GM19099 (cell line): Measurements from ENCODE around the gene DNAI7.

Experiments used
- POLR2A ChIP-seq: IDR thresholded peaks from 3 replicates; pipeline ENCODE4 v1.6.1; 2011; ENCODE audit warnings: low read depth; ENCODE audit not compliant: insufficient read length; ENCODE audit errors: extremely low read depth

Gene DNAI7, protein sequence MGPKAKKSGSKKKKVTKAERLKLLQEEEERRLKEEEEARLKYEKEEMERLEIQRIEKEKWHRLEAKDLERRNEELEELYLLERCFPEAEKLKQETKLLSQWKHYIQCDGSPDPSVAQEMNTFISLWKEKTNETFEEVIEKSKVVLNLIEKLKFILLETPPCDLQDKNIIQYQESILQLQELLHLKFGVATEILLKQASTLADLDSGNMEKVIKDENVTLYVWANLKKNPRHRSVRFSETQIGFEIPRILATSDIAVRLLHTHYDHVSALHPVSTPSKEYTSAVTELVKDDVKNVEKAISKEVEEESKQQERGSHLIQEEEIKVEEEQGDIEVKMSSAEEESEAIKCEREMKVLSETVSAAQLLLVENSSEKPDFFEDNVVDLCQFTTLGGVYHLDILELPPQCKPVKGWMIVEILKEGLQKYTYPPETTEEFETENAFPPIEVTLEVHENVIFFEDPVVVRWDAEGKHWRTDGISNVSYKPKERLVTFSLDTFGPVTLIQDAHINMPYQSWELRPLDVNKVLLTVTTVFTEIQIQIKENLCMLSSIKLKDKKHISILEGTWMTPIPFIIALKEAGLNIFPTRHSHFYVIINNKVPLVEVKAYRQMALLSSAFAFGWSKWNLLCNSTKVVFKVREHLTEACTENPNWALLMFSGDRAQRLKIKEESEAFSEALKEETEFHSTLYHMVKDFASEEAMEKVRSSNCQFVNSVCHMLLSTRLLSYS

DNA sequence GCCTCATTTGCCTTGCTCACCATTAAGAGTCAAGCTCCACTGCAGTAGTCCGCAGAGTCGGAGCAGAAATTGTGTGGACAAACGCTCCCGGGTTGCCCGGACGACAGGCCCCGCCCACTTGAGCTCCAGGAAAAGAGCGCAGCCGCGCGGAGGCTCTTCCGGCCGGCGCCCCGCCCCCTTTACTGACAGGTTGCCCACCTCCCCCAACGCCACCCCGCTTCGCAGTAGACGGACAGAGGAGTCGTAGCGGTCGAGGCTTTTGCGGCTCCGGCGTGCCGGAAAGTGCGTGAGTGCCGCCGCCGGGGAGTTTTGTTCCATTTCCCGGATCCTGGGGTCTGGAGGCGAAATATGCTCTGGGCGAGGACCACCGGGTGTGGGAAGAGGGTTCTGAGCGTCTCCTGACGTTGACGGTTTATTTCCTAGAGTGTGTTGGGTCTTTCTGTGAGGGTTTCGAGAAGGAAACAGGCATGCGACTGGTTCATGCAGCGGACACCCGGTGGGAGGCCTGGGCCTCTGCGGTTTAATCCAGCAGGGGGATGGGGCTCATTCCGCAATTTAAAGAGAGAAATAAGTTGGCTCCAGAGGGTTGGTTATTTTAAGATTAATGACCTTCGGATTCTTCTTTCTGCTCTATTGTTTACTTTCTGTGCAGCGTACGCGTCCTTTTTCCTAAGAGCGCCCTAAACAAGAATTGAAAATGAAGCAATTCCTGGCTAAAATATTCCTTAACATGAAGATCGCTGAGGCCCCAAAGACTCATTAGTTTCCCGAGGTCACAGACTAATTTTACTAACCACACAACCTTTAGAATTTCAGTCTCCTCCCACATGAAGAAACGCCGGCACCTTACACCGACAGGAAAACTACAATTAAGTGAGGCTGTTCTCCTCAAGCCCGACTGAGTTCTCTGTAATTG is at the start of gene DNAI7, which contains the start of gene ETFRF1:
Gene DNAI7, minus strand, starts transcription at position 105 of the 916 bp plus-strand sequence. Its CDS starts 82 bp downstream, at position 23.
Gene ETFRF1, plus strand, starts transcription at position 182 of the 916 bp plus-strand sequence. CDS start 8,720 bp downstream, outside the sequence.
- TF ChIP-seq POLR2A = peak; percentile 80

DNA sequence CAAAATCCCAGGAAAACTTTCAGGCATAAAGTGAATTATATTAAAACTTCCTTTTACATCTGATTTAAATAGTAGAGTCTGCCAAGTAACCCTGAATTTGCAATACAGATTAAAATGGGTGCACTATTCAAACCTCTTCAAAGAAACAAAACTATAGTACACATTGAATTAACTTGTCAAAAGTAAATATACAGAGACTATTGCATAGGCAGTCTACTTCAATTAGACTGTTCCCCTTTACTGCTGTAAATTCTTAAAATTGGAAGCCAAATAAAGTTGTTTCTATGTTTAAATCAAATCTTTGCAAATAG is 48.7 kb upstream of the DNAI7 start:
- no peak for TF ChIP-seq POLR2A

DNA sequence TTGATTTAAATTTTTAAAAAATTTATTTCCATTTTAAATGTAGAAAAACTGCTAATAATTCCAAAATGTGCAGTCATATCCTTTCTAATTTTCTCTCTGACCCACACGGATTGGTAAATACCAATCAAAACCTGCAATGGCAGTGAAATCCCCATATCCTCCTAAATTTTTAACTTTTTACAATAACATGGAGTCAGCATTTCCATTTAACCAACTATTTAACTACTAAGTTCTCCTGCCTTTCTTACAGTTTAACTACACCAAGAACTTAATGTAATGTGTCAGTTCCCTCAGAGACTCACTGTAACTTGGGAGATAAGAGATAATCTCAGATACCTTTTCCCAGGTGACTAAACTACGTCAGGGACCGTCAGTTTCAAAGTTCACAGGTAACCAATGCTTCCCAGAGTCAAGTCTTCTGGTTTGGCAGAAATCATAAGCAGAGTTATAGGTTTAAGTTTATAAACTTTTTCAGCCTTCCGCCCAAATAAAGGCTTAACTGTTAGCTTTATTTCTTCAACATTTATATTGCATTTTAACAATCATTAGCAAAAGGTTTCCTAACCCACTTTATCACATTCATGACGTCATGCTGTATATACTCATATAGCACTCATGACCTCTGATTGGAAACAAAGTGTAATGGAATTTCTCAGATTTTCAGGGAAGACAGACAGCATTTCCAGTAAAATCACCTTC is 48.2 kb upstream of the DNAI7 start:
- no peak for TF ChIP-seq POLR2A

DNA sequence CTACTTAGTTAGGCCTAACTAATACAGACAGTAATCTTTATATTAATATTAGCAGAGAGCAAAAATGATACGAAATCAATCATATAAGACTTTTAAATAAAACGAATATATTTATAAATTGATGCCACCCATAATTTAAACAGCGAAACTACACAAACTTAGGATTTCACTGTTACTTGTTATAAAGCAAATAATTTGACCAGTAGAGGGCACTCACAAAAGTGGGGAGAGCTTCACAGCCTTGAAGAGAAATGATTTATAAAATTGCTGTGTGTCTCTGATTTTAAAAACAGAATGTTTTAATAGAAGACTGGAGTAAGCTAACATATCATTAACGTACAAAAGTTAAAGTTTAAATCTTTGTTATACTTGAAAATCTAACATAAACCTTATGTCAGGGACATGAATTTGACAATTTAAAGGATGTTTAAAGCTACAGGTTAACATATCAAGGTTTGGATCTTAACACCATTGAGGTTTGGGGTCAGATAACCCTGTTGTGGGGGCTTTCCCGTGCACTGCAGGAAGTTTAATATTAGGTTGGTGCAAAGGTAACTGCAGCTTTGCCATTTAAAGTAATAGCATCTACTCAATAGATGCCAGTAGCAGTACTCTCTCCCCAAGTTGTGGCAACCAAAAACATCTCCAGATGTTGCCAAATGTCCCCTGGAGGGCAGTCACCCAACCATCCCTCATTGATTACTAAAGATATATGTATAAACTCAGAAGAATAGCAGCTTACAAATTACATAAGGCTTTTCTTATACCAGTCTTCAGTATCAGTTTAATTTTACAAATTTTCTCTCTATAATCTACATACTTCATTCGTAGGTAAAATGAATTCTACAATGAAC is 46.4 kb upstream of the DNAI7 start:
- TF ChIP-seq POLR2A = no peak

DNA sequence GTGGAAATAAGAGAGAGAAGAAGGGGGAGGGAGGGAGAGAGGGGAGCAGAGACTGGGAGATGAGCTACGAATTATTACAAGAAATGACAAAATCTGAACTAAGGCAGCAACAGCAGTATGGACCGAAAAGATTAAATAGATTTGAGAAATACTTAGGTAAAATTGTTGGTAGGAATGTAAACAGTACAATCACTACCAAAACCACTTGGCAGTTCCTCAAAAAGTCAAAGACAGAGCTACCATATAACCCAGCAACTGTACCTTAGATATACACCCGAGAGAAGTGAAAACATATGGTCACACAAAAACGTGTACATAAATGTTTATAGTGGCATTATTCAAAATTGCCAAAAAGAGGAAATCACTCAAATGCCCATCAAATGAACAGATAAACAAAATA is 41.7 kb upstream of the DNAI7 start:
- no peak for TF ChIP-seq POLR2A

DNA sequence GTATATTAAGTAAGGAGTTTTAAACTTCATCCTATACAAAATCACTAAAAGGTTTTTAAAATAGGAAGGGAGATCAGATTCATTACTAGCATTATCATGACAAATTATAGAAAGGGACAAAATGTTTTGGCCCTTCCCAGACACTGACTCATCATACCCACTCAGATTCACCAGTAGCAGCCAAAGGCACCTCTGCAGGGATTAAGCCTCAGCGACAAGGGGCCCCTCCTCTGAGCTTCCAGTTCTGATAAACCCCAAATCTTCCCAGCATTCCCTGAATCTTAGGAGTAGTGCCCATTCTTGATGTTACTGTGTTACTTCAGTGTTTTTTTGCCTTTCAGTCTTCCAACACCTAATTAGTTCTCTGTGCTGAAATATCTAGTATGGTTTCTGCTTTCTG is 41.2 kb upstream of the DNAI7 start:
- TF ChIP-seq POLR2A = no peak

DNA sequence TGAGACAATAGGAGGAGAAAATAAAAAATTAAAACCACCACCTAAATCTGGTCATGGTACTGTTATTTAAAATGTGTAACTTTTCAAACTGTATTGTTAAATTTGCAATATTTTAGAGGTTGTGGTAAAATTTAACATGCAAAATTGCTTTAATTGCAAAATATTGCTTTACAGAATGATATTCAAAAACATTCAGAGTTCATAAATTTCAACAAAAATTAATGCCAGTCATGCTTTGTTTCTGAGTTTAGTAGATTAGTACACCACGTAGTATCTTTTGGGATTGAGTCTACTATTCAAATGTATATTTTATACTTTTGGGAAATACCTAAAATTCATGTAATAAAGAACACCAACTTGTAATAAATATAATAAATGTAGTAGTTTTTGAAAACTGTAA is 18.4 kb upstream of the DNAI7 start:
- TF ChIP-seq POLR2A = no peak

DNA sequence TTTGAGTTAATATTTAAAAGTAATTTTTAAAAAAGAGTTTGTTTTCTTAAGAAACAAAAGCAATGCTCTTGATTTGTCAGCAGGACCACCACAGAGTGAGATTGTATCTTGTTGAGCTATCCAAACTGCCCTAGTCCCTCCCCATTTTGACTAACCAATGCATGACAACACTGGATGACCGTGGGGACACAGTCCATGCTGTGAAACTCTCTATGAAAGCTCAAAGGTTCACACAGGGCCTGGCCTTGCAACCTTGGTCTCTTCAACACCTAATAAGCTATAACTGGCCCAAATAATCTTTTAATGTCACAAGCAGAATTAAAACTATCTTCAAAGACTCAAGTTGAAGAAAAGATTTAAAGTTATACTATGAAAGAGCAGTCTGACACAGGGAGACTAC is 13.6 kb upstream of the DNAI7 start:
- no peak for TF ChIP-seq POLR2A

DNA sequence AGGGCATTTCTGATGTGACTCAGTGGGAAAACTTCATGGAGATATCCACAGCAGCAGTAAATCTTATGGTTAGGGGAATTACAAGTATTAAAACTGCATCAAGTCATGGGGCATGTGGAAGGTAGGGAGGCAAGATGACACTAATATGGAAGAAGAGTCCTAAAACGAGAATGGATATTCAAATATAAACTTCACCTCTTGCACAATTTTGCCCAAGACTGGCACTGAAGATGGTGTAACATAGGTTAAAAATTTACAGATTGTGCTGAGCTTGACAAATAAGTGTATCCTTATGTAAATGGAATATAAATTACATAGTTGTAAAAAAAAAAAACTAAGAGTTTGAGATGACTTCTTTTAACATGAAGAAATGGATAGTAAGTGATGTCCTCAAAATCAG is 12.9 kb upstream of the DNAI7 start:
- TF ChIP-seq POLR2A = no peak

DNA sequence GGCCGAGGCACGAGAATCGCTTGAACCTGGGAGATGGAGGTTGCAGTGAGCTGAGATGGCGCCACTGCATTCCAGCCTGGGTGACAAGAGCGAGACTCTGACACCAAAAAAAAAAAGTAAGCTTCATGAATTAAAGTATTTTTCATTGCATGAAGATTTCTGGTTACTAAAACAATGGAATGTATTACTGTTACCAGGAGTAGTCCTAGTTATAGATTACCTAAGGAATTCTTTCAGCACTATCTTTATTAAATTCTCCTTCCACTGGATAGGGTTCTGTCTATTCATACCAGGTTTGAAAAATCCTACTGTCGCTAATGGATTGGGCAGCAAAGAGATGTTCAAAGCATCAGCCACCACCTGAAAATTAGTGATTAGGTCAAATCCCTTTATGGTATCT is 12.5 kb upstream of the DNAI7 start:
- no peak for TF ChIP-seq POLR2A

DNA sequence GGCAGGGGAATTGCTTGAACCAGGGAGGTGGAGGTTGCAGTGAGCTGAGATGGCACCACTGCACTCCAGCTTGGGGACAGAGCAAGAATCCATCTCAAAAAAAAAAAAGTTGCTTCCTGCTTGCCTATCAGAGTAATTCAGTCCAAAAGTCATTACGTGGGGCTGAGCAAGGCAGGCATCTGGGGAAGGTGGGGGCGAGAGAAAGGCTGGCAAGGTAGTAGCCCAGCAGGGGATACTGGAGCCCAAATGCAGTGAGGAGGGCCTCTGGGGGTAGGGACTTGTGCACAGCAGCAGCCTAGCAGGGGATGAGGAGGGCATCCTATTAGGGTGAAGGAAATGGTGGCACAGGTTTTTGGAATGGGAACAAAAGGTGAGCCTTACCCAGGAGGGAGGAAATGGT is 7.2 kb upstream of the DNAI7 start:
- no peak for TF ChIP-seq POLR2A

DNA sequence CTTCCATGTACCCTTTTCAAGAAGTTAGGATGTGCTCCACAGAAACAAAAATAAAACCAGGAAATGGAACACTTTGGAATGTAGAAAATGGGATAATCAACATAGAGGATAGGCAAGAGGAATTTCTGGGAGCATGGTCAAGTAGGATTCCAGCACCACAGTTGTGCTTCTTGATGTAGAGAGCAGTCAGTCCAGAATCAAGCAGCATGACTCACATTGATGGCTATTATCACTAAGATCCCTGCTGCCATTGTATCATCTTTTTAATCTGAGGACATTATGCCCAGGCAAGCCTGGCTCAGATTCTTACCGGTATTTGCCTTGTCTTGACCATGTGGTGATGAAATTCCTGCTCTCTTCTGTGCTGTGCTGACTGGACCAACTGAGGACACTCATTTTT is 5.7 kb upstream of the DNAI7 start:
- TF ChIP-seq POLR2A = no peak

DNA sequence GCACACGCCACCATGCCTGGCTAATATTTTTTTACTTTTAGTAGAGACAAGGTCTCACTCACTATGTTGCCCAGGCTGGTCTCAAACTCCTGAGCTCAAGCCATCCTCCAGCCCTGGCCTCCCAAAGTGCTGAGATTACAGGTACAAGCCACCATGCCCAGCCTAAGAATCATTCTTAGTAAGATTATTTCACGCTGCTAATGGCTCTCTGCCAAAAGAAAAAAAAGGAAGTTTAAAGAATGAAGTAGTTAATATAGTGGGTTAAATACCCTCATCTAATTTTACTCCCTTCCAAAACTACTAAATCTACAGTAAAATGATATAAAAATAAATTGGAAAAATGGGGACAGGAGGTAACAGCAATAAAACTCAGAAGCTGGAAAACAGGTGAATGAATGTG is 2.6 kb upstream of the DNAI7 start:
- TF ChIP-seq POLR2A = no peak

DNA sequence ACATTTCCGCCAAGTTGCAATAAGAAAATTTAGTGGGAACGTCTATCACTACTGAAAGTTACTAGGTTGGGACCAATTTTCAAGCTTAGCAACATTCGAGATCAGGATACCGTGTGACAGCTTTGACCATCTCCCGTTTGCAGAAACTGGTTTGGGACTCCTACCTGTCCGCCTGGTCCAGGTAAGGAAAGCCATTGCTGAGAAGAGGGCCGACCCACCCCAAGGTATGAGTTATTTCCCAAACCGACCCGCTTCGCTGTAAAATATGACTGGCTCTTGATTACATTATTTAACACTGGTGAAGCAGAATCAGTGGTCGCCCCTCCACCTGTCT is 271 bp downstream of the DNAI7 start:
- TF ChIP-seq POLR2A = no peak
